H4 (cell line): ENCODE results near the gene GREM2. TPM values are rescaled to one million over a fixed set of nuclear protein-coding genes. Genes with fewer than 3 reads are reported as not detected.

Experiments used
- DNase-seq: peaks from one replicate; pipeline ENCODE4 v3.0.0-alpha.2; 2015; ENCODE audit warnings: low spot score
- total RNA-seq: library from RNA; depleted of rRNA; stranded (reverse); fragments of >200 nt; shearing (Covaris generic); gene quantifications from 2 replicates; pipeline ENCODE4 v1.2.3, GENCODE V29; 2014

The GREM2 gene
- total RNA-seq, 1 experiment from 2014 or later = 0.08 TPM

GRCh38 chr1:240610636-240611035 is 1.3 kb downstream of the GREM2 start:
- no peak for DNase-seq

DNA sequence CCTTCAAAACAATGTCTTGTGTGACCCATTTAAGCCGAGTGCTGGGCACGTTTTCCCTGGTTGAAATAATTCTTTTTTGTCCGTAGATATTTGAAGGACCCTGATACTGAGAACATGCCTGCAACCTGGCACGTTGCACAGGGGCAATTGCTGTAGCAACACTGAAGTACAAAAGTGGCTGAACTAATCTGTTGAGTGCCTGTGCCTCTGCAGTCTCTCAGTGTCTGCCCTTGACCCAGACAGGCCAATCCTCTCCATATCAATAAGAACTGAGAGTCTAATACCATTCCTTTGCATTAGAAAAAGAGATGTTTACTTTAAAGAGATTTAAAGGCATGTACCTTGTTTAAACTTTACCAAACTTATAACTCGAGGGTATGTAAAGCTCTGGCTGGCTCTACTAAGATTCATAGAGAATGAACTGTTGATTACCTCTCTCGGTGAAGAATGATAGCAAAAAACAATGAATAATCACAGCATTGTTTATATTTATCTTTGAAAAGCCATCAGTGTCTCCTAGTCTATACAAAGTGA is 2.4 kb downstream of the GREM2 start:
- no peak for DNase-seq

DNA sequence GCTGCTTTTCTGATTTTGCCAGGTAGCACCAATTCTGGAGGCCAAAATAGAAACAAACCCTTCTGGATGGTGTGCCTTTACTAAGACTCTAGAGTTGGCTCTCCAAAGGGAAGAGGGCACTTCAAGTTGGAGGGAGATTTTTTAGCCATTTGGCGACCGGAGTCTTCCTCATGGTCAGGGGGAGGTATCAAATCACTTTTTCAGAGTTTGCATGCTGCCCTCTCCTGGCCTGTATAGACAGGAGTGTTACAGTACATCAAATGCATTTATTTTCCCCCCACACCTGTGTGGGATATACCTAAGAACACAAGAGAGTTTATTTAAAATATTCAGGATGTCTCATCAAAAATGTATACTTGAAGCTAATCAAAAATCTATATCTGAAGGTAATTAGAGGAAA is 3.2 kb downstream of the GREM2 start:
- DNase-seq = no peak

GRCh38 chr1:240607006-240607405 is 4.9 kb downstream of the GREM2 start:
- DNase-seq = no peak

DNA sequence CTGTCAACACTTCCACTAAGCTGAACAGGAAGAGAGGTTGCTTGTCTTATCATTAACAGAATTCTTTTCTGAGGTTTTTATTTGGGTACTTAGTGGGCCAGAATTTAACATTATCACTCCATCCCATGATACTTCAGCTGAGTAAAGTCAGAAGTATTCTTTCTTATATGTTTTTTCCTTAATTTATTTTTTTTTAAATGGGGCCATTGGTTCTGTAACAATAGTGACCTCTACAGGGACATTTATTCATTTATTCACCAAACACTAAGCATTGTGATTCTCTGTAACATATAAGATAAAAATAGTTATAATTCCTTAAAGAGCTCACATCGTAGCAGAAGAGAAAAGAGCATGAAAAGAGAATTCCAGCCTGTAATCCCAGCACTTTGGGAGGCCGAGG is 9.8 kb downstream of the GREM2 start:
- no peak for DNase-seq

GRCh38 chr1:240599830-240600229 is 12.1 kb downstream of the GREM2 start:
- DNase-seq = no peak

- DNase-seq = no peak
Observed at GRCh38 chr1:240599299-240599698, 12.7 kb downstream of the GREM2 start.

- DNase-seq = no peak
Observed at GRCh38 chr1:240598216-240599001, 13.5 kb downstream of the GREM2 start.

DNA sequence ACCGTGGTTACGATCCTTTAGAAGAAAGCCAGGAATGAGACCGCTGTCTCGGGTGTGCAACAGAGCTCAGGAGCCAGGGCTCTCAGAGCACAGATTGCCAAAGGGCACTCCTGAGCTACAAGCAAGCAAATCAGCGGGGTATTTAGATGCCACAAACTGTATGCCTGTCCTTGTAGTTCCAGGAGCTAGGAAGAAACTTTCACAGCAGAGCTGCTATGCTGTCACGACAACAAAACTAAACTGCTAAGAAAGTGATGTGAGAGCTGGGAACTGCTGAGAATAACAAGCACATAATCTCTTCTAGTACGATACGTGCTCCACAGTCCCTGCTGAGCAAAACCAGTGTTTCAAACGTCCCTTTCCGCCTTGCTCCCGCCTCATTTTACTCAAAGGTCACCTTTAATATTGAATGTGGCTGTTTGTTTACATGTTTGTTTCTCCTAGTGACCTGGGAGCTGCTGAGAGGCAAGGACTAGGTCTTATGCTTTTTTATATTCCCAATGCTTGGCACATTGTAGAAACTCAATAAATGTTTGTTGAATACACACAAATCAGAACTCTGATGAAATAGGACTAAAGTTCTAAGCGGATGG is 14.7 kb downstream of the GREM2 start:
- DNase-seq = no peak

GRCh38 chr1:240595476-240595875 is 16.5 kb downstream of the GREM2 start:
- no peak for DNase-seq

DNA sequence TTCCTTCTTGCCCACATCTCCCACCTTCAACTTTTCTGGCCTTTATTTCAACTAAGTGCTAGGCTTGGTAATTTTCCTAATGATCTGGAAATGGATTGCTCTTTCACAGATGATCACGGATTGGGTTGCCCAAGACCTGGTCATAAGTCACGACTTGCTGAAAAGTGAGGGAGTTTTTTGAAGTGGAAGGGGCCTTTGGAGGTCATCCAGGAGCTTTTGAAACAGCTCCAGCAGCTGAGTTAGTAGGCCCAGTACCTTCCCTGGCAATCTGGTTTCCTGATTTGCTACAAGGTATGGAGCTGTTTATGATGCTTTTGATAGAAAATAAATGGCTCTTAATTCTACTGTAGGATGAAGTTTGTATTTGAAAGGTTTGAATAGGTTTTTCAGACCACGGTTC is 20.4 kb downstream of the GREM2 start:
- no peak for DNase-seq

DNA sequence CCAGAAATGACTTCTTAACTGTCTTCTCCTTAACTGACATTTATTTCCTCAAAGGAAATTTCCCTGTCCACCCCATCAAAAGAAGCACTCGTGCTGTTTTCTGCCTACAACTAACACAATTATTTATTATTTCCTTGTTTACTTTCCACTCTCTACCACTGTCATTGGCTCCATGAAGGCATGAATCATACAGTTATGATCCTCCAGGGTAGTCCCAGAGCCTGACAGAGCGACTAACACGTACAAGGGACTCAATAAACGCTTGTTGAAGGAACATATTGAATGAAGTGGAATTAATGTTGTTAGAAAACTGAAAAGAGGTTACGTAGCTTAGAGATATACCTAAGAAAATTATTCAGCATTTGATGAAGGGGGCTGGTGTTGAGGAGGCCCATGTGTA is 20.9 kb downstream of the GREM2 start:
- no peak for DNase-seq

GRCh38 chr1:240589585-240590110 is 22.3 kb downstream of the GREM2 start:
- DNase-seq = no peak

DNA sequence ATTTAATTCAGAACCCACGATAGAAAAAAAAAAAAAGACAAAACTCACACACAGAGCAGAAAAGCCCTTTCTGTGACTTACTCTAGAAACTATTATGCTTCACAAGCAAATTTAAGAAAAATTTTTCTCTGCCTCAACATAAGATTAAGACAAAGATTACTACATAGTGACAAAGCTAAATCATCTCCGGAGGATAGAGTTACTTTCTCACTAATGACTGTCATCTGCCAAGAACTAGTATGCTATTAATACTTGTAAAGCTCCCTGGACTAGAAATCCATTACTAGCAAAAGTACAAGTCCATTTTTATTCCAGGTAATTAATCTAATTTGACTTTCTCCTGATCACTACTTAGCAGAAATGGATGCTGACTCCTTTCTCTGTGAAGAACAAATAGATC is 25.9 kb downstream of the GREM2 start:
- DNase-seq = no peak

DNA sequence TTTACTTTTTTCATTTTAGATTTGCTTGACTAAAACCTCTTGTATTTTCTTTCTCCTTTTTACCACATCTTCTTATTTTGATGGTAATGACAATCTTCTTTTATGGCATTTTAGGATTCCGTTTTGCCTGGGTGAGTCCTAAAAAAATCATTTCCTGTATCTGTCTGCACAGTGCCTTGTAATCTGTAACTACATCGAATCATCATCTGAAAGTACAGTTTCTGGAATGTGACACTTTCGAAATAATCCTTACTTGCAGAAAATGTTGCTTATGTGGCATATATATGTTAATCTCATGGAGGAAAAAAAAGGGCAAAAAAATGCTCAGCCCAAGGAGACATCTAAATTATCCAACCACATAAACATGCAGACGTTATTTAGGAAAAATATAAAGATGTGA is 29.0 kb downstream of the GREM2 start:
- no peak for DNase-seq

GRCh38 chr1:240579511-240579910 is 32.4 kb downstream of the GREM2 start:
- no peak for DNase-seq

DNA sequence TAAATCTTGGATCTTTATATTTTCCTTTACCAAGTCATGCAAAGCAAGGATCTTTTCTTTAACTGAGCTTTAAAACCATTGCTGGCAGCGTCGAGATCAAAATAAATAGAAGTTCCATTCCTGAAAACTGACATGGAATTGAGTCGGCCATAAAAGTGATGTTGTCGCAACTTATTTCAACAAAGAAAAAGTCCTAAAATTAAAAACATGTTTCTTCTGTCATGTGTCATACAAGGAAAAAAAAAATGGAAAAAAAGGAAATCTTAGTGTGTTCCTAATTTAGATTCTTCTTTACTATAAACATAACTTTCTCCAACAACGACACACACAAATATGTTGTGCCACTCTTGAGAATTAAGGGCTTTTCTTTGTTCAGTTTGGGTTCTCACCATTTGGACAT is 34.9 kb downstream of the GREM2 start:
- DNase-seq = no peak

GRCh38 chr1:240575981-240576662 is 35.8 kb downstream of the GREM2 start:
- DNase-seq = peak; percentile 79

- DNase-seq = no peak
Observed at GRCh38 chr1:240572328-240572727, 39.6 kb downstream of the GREM2 start.

- no peak for DNase-seq
Observed at GRCh38 chr1:240571782-240572181, 40.2 kb downstream of the GREM2 start.

- DNase-seq = no peak
Observed at GRCh38 chr1:240567066-240567465, 44.9 kb downstream of the GREM2 start.

GRCh38 chr1:240562779-240563178 is 49.2 kb downstream of the GREM2 start:
- DNase-seq = no peak
